T-helper 1 cell (primary cell): ENCODE results near the gene IGF2.
A peak's percentile ranks its signal among the peaks of the same experiment; 100 is the strongest.

Experiments
- DNase-seq, 5 donors: peaks; one replicate each; pipeline ENCODE4 v3.0.0-alpha.2; 2012 to 2020

Gene IGF2

GRCh38 chr11:2090172-2091111 lies 48.7 kb downstream of the IGF2 start:
- DNase-seq, result no peak

- DNase-seq, result peak in 1 of 5 donors; percentile 53
Observed at GRCh38 chr11:2089536-2090165, 49.5 kb downstream of the IGF2 start.

GRCh38 chr11:2088746-2089535 lies 50.2 kb downstream of the IGF2 start:
- DNase-seq, result no peak

GRCh38 chr11:2088284-2088683 lies 50.9 kb downstream of the IGF2 start:
- DNase-seq, result no peak

- DNase-seq, result no peak
Observed at GRCh38 chr11:2086239-2087040, 52.7 kb downstream of the IGF2 start.

GRCh38 chr11:2085251-2086066 lies 53.7 kb downstream of the IGF2 start:
- DNase-seq, result no peak

- DNase-seq, result no peak
Observed at GRCh38 chr11:2084721-2085120, 54.5 kb downstream of the IGF2 start.
